Embryonic facial prominence (tissue), 1 donor: ENCODE results near the gene SH3YL1.

Experiments
- DNase-seq: peaks from one replicate; pipeline ENCODE4 v3.0.0-alpha.2; 2016; ENCODE audit errors: extremely low spot score

The SH3YL1 gene

DNA sequence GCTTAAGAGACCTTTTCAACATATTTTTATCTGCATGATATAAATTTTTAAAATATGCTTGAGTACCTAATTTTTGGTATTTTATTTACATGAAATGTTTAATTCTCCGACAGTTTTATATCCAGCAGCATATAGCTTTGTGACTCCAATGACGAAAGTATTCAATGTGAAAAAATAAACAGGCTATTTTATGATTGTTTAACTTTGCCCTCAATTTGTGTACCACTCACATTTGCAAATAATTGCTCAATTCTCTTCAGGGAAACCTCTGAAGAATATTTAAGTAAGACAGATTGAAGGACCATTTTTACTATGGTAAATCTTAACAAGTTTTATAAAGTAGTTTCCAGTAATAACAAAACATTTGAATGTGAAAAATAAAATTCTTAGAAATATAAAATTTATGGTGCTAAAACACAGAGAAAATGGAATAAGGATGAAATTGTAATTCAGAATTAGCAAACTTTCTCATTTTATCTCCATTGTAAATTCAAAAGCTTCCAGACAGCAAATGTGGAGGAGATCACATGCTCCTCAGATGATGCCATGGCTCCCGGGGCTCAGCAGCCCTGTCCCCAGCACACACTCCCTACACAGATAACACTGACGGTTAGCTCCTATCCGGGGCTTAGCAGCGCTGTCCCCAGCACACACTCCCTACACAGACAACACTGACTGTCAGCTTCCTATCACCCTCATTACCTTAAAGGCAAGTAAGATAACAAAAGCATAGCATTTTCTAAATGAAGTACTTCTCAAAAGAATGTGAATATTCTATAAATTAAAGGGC is 39.7 kb downstream of the SH3YL1 start:
- no peak for DNase-seq

DNA sequence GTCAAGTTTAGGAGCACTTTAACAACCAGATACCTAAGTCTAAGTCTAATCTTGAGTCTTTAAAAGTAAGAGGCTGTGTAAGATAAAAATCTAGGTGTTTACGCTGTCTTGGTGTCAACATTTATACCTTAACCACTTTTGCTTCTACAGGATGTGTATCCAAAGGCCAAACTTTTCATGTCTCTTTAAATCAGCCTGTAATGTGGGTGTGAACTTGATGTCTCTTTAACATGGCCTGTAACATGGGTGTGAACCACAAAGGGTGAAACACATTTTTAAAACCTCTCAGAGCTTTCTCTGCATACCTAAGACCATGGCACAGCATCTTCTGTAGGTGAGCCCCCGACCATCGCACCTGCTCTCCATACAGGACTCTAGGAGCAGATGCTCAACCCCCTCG is 40.4 kb downstream of the SH3YL1 start:
- DNase-seq = no peak

- no peak for DNase-seq
Observed at GRCh38 chr2:216068-216467, 47.8 kb downstream of the SH3YL1 start.

GRCh38 chr2:213932-214693 is 49.7 kb downstream of the SH3YL1 start:
- no peak for DNase-seq

GRCh38 chr2:211486-212184 is 52.2 kb downstream of the SH3YL1 start:
- DNase-seq = no peak

- no peak for DNase-seq
Observed at GRCh38 chr2:210660-211059, 53.2 kb downstream of the SH3YL1 start.

GRCh38 chr2:209470-209869 is 54.4 kb downstream of the SH3YL1 start:
- no peak for DNase-seq

- DNase-seq = no peak
Observed at GRCh38 chr2:208335-208734, 55.5 kb downstream of the SH3YL1 start.

- DNase-seq = no peak
Observed at GRCh38 chr2:203984-204383, 59.8 kb downstream of the SH3YL1 start.

DNA sequence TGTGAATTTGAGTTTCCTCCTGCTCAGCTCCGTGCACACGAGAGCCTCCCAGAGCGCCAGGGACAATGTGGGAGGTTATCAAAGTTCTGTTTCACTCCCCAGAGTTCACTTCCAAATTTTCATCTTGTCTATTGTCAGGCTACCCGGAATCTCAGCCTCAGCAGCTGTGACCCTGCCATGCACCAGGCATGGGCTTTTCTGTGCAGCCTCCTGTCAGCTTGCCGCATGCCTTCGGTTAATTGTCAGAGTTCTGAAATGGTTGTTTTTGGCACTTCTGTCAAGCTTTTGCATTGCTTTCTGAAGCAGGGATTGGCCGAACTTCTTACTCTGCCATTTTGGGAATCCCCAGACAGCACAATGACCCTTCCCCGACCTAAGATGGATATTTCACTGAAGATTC is 60.4 kb downstream of the SH3YL1 start:
- no peak for DNase-seq

DNA sequence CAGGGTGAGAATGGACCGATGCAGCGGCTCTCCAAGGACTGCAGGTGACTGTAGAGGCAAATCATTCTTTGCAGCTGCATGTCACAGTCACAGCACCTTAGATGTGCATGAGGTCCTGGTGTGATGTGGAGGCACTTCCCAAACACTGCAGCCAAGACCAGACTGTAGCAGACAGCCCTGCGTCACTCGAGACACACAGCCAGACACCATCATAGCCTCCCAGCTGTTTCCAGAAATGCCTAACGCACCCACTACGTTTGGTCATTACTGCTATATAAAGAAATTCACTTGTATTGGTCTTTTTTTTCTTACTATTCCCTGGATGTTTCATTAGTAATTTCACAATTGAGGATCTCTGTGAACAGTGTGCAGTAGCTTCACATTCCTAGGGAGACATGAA is 60.9 kb downstream of the SH3YL1 start:
- no peak for DNase-seq

DNA sequence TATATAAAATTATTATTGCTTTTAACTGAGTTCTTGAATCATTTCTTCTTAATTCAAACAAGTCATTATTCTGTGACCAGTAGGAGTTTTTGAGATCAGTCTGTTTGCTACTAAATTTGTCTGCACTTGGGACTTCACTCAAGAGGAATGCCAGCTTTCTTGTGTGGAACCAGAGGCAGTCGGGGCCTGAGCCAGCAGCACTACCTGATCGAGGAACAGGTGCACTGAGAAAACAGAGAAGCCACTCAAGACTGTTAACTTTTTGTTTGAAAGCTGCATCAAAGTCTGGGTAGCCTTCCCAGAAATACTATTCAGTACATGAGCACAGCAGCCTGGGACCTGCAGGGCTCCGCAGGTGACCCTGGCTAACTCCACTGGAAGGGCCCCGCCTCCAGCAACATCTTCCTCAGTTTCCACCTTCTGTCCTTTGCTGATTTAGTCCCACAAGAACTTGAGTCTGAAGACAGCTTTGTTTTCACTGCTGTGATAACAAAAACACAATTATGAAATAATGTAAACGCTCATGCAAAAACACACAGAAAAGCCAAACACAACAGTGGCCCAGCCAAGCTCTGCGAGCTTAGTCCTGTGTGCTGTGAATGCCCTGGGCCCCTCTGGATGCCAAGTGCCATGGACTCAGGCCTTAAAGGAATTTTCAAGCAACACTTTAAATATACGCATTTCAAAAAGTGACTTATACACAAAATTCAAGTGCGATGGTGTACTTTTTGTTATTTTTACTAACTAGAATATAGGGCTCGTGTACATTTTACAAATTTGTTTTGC is 62.0 kb downstream of the SH3YL1 start:
- no peak for DNase-seq

GRCh38 chr2:199041-199966 is 64.5 kb downstream of the SH3YL1 start:
- DNase-seq = no peak

DNA sequence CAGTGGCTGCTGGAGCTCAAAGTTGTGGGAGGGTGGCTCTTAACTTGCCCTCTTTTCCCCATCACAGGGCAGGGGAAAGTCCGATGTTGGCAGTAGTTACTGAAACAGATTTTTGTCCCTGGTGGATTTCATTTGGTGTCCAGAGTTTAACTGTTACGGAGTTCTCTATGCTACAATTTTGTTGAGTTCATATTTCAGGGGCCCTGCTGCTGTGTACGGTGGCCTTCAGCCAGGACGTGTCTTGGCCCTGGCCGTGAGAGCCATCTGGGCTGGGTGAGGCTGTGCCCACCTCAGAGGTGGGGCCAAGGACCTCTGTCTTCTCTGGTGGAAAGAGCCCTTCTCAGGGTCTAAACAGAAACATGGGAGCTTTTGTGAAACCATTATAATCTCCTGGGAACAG is 67.4 kb downstream of the SH3YL1 start:
- no peak for DNase-seq

DNA sequence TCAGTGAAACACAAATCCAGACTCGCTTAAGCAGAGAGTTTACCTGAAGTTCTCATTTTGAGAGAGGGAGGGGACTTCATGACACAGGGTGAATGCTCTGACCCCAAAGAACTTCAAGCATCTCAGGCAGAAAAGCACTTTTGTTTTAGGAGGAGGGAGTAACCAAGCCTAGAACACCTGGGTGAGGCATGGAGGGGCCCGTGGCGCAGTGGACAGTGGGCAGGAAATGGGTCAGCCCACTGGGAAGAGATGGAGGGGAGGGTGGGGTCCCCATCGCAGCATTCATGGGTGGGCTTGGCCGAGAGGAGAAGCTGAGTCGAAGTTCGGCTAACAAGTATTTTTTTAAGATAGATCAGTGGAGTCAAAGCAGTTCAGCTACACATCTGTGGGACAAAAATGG is 67.9 kb downstream of the SH3YL1 start:
- no peak for DNase-seq

DNA sequence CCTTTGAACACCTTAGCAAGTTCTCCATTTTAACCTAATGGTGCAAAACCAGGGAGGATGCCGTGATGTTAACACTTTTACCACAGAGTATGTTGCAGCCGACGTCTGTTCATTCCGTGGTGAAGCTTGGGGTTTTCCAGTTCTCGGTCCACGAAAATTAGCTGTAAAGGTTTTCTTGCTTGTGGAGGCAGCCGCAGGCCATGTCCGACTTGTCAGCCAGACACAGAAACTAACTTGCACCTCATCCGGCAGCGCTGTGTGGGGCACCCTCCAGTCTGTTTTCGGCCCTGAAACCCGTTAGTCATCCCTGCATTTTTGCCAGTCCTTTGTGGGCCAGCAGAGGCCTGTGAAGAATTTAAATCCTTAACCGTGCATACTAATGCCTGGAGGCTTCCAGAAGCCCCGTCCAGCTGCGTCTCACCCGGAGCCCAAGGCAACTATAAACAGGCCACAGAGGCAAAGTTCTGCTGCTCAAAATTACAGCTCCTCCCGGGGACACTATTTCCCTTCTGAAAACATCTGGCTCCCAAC is 70.6 kb downstream of the SH3YL1 start:
- no peak for DNase-seq

- DNase-seq = no peak
Observed at GRCh38 chr2:191311-192190, 72.3 kb downstream of the SH3YL1 start.

GRCh38 chr2:187825-188224 is 76.0 kb downstream of the SH3YL1 start:
- no peak for DNase-seq

DNA sequence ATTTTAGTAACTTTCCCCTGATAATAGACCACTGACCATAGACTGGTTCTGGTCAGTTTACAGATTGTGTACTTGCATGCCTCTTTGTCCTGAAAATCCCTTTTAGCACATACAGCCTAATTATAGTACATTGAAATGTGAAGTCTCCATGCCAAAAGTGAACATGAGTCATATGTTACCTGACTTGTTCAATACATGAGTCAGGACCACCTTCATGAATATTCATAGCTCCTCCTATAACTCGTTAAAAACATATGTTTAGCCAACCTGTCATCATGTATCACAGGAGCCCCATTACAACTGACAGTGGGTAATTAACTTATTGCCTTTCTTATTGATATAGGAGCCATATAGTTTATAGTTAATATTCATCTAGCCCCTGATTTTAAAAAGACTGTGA is 78.6 kb downstream of the SH3YL1 start:
- no peak for DNase-seq

DNA sequence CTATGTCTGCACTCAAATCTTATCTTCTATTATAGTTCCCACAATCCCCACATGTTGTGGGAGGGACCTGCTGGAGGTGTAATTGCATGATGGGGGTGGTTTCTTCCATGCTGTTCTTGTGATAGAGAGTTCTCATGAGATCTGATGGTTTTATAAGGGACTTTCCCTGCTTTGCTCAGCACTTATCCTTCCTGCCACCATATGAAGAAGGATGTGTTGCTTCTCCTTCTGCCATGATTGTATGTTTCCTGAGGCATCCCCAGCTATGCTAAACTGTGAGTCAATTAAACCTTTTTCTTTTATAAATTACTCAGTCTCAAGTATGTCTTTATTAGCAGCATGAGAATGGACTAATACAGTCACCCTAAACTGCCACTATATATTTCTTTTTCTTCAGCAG is 79.1 kb downstream of the SH3YL1 start:
- DNase-seq = no peak
